RWPE1 (cell line): ENCODE data around the gene TNC.

Experiments
- CTCF ChIA-PET: fragments of 350-600 bp; sonication (Branson Sonifier 250); formaldehyde crosslinking; extraction: SDS; loops from one replicate; lab custom pipeline; 2021; lab: Yijun Ruan, JAX
- POLR2A ChIA-PET: fragments of 400-600 bp; formaldehyde crosslinking; extraction: SDS; loops from one replicate; lab custom pipeline; 2020; ENCODE audit warnings: antibody characterized with exemption; ENCODE audit not compliant: low non-redundant PET; lab: Yijun Ruan, JAX
- DNase-seq: peaks from one replicate; pipeline ENCODE4 v3.0.0; 2012; ENCODE audit warnings: low spot score
- H3K27ac ChIP-seq: fragments of 450-650 bp; 2 replicates; pipeline ENCODE4 v1.5.1; 2017
- CTCF ChIP-seq: fragments of 450-650 bp; conservative IDR thresholded peaks from 2 replicates; pipeline ENCODE4 v1.5.1; 2017; ENCODE audit warnings: low read depth, mild to moderate bottlenecking

TNC gene

GRCh38 chr9:115117999-115118878 lies at the start of gene TNC:
Gene TNC (minus strand): TSS chr9:115118157. CDS start chr9:115091018, 27,139 bp downstream.
- H3K27ac ChIP-seq, result peak within 1 kb of the TSS; percentile 99
- ChIA-PET POLR2A (interaction anchor here (0.9 kb wide), 1 partner anchor 116 kb away, joined by 4 read pairs; no protein-coding TSS in a partner anchor), CTCF (interaction anchor here (0.6 to 1.1 kb wide), 4 partner anchors 35 to 1552 kb away, joined by 3 to 4 read pairs (median 4); no protein-coding TSS in a partner anchor)
- no peak for TF ChIP-seq CTCF
- DNase-seq, result peak; percentile 80

- TF ChIP-seq CTCF, result no peak
- DNase-seq, result peak; percentile 94
- CTCF ChIA-PET, result no interaction called here
- H3K27ac ChIP-seq, result no peak overlapping the region
- POLR2A ChIA-PET, result no interaction called here
Observed at GRCh38 chr9:115167175-115167574, 49.2 kb upstream of the TNC start.

GRCh38 chr9:115165233-115165632 lies 47.3 kb upstream of the TNC start:
- no peak for DNase-seq
- POLR2A ChIA-PET, result no interaction called here
- H3K27ac ChIP-seq, result no peak overlapping the region
- TF ChIP-seq CTCF, result no peak
- CTCF ChIA-PET, result no interaction called here

- peak overlapping the region; percentile 71 for H3K27ac ChIP-seq
- ChIA-PET CTCF (no interaction called here), POLR2A (no interaction called here)
- TF ChIP-seq CTCF, result no peak
- peak; percentile 34 for DNase-seq
Observed at GRCh38 chr9:115164511-115164974, 46.6 kb upstream of the TNC start.

- H3K27ac ChIP-seq, result no peak overlapping the region
- DNase-seq, result no peak
- TF ChIP-seq CTCF, result no peak
- ChIA-PET POLR2A (no interaction called here), CTCF (no interaction called here)
Observed at GRCh38 chr9:115162946-115163345, 45.0 kb upstream of the TNC start.

GRCh38 chr9:115161446-115161845 lies 43.5 kb upstream of the TNC start:
- POLR2A ChIA-PET, result no interaction called here
- TF ChIP-seq CTCF, result no peak
- DNase-seq, result no peak
- CTCF ChIA-PET, result interaction anchor here (0.5 to 0.7 kb wide), 2 partner anchors 9 to 59 kb away, joined by 3 read pairs; no protein-coding TSS in a partner anchor
- H3K27ac ChIP-seq, result no peak overlapping the region
